ENCODE measurements around the gene CA5A.
"Not testable (repeated sequence)": the region's sequence is repeated elsewhere in the genome, so short reads cannot be mapped to it uniquely, and the experiment has no call there.

DNA sequence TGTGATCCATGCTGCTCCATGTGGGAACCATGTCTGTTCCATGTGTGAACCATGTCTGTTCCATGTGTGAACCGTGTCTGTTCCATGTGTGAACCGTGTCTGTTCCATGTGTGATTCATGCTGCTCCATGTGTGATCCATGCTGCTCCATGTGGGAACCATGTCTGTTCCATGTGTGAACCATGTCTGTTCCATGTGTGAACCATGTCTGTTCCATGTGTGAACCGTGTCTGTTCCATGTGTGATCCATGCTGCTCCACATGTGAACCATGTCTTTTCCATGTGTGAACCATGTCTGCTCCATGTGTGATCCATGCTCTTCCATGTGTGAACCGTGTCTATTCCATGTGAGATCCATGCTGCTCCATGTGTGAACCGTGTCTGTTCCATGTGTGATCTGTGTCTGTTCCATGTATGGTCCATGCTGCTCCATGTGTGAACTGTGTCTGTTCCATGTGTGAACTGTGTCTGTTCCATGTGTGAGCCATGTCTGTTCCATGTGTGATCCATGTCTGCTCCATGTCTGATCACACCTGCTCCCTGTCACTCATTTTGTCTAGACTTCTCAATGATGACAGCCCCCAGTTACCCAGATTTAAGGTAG, 56.8 kb downstream of the CA5A start:
- not testable (repeated sequence) for TF ChIP-seq CTCF, POLR2A (IDR thresholded peaks at IDR 0.05)

Data from heart left ventricle (tissue), 13 donors.